ENCODE data around the gene HOXA11.

Gene HOXA11

DNA sequence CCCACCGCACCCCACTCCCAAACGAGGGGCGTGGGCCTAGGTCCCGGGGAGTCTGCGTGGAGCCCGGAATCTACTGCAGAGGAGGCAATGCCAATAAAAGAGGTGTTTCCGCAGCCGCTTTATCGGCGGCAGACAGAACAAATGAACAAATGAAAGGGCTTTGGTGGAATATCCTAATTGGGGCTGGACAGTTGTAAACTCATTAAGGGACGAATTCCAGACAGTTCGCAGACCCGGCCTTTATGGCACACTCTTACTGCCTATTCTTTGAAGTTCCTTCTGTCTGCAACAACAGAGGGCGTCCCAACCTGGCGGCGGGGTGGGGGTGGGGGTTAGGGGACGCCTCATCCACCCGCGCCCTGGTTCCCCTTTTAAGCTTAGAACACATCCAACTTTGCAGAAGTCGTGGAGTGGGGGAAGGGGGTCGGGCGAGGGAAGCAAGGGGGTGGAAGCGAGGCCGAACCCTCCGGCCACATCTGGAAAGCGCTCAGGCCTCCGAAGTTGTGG lies 23.8 kb downstream of the HOXA11 start:
- Histone ChIP-seq H4K20me1 (ENCODE audit: insufficient read depth, low read length) (no peaks in the 10 kb centered on the region), H3K27ac (ENCODE audit: low read depth, low read length, poor library complexity, severe bottlenecking) (no peak overlapping the region), H3K4me2 (ENCODE audit: low read length) (peak overlapping the region; percentile 88), H3K9me3 (ENCODE audit: low read length) (no peaks in the 10 kb centered on the region), H3K9ac (ENCODE audit: low read length) (peak overlapping the region; percentile 75; the same call in 1 of the 2 replicates), H3K27me3 (ENCODE audit: insufficient read depth, low read length) (no peaks in the 10 kb centered on the region; the same call in 1 of the 2 replicates), H3K9me2 (ENCODE audit: low read depth, low read length) (no peaks in the 10 kb centered on the region), H3K4me1 (ENCODE audit: insufficient read depth, low read length, severe bottlenecking) (peaks cover 13% of the 10 kb centered on the region), H2AFZ (ENCODE audit: low read length) (no peak overlapping the region), H3K79me2 (ENCODE audit: insufficient read depth, low read length) (no peaks in the 10 kb centered on the region), H3K4me3 (ENCODE audit: low read depth, low read length, poor library complexity, severe bottlenecking) (peak overlapping the region; percentile 70), H3F3A (ENCODE audit: insufficient read depth, low read length) (0 out of 2 replicates have a peak, but pooled peaks cover 8% of the 10 kb centered on the region), H3K36me3 (ENCODE audit: insufficient read depth, low read length) (no peaks in the 10 kb centered on the region)
- TF ChIP-seq, protein P1, sequence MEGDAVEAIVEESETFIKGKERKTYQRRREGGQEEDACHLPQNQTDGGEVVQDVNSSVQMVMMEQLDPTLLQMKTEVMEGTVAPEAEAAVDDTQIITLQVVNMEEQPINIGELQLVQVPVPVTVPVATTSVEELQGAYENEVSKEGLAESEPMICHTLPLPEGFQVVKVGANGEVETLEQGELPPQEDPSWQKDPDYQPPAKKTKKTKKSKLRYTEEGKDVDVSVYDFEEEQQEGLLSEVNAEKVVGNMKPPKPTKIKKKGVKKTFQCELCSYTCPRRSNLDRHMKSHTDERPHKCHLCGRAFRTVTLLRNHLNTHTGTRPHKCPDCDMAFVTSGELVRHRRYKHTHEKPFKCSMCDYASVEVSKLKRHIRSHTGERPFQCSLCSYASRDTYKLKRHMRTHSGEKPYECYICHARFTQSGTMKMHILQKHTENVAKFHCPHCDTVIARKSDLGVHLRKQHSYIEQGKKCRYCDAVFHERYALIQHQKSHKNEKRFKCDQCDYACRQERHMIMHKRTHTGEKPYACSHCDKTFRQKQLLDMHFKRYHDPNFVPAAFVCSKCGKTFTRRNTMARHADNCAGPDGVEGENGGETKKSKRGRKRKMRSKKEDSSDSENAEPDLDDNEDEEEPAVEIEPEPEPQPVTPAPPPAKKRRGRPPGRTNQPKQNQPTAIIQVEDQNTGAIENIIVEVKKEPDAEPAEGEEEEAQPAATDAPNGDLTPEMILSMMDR (IDR thresholded peaks at IDR 0.05; ENCODE audit: low read length), result peak; percentile 13; the same call in 1 of the 2 replicates
- no peak for TF ChIP-seq EZH2 (IDR thresholded peaks at IDR 0.05; ENCODE audit: borderline replicate concordance, low read length)

DNA sequence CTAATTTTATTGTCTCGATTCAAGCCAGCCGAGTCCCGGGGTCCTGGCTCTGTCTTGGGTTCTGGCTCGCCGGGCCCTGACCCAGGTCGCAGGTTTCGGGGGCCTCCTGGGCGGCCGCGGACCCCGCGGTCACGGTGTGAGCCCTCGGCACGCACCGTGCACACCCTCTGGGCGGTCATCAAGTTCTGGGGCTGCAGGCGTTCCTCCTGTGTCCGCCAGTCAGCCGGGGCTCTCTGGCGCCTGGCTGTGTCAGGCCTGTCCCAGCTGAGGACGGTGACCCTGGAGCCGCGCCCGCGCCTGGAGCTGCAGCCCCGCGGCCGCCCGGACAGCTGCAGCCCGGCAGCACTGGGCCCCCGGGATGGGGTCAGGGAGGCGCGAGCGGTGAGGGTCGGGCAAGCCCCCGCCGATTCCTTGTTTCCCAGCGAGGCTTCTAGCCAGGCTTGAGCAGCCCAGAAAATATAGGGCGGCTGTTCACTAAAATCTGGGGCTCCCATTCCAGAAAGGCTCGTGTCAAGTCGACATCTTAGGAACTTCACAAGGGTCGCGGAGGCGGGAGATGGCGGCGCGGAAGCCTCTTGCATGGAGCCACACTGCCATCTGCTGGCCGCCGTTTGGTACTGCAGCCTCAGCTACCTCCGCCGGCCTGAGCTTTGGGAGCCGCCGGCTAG lies 24.4 kb downstream of the HOXA11 start:
- H3K4me2 ChIP-seq (ENCODE audit: low read length), result peak overlapping the region; percentile 88
- H4K20me1 ChIP-seq (ENCODE audit: insufficient read depth, low read length), result no peaks in the 10 kb centered on the region
- H3K9me3 ChIP-seq (ENCODE audit: low read length), result no peaks in the 10 kb centered on the region
- no peaks in the 10 kb centered on the region for H3K36me3 ChIP-seq (ENCODE audit: insufficient read depth, low read length)
- no peaks in the 10 kb centered on the region for H3K9me2 ChIP-seq (ENCODE audit: low read depth, low read length)
- H3K79me2 ChIP-seq (ENCODE audit: insufficient read depth, low read length), result no peaks in the 10 kb centered on the region
- TF ChIP-seq, protein P1 (IDR thresholded peaks at IDR 0.05; ENCODE audit: low read length), result peak; percentile 99
- TF ChIP-seq EZH2 (IDR thresholded peaks at IDR 0.05; ENCODE audit: borderline replicate concordance, low read length), result no peak
- H3K27me3 ChIP-seq (ENCODE audit: insufficient read depth, low read length), result no peaks in the 10 kb centered on the region; the same call in 1 of the 2 replicates
- peaks cover 13% of the 10 kb centered on the region for H3K4me1 ChIP-seq (ENCODE audit: insufficient read depth, low read length, severe bottlenecking)
- H3K9ac ChIP-seq (ENCODE audit: low read length), result peak overlapping the region; percentile 75
- H3F3A ChIP-seq (ENCODE audit: insufficient read depth, low read length), result 0 out of 2 replicates have a peak, but pooled peaks cover 8% of the 10 kb centered on the region
- peak overlapping the region; percentile 70 for H3K4me3 ChIP-seq (ENCODE audit: low read depth, low read length, poor library complexity, severe bottlenecking)
- no peak overlapping the region for H3K27ac ChIP-seq (ENCODE audit: low read depth, low read length, poor library complexity, severe bottlenecking)
- H2AFZ ChIP-seq (ENCODE audit: low read length), result peak overlapping the region; percentile 68

DNA sequence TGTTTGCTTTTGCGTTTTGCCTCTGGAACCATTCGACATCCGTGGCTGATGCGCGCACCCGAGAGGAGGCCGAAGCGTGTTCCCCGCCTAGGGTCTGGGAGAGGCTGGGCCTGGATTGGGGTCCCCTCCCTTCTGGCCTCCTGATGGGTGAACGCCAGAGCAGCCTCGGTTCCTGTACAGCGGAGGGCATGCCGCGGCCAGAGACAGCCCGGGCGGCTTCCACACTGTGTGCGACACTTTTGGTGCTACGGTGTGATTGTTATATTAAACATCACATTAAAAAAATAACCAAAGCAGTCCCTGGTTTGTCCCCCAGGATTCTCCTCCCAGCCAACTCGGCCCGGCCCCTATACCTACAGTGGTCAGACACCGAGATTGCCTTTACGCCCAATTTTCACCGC lies 24.9 kb downstream of the HOXA11 start:
- Histone ChIP-seq H4K20me1 (ENCODE audit: insufficient read depth, low read length) (no peaks in the 10 kb centered on the region), H3K36me3 (ENCODE audit: insufficient read depth, low read length) (no peaks in the 10 kb centered on the region), H3F3A (ENCODE audit: insufficient read depth, low read length) (0 out of 2 replicates have a peak, but pooled peaks cover 8% of the 10 kb centered on the region), H2AFZ (ENCODE audit: low read length) (peak overlapping the region; percentile 68), H3K27ac (ENCODE audit: low read depth, low read length, poor library complexity, severe bottlenecking) (no peak overlapping the region), H3K4me2 (ENCODE audit: low read length) (peak overlapping the region; percentile 88), H3K4me1 (ENCODE audit: insufficient read depth, low read length, severe bottlenecking) (peaks cover 13% of the 10 kb centered on the region), H3K27me3 (ENCODE audit: insufficient read depth, low read length) (no peaks in the 10 kb centered on the region; the same call in 1 of the 2 replicates), H3K79me2 (ENCODE audit: insufficient read depth, low read length) (no peaks in the 10 kb centered on the region), H3K9me2 (ENCODE audit: low read depth, low read length) (no peaks in the 10 kb centered on the region), H3K9ac (ENCODE audit: low read length) (peak overlapping the region; percentile 75), H3K4me3 (ENCODE audit: low read depth, low read length, poor library complexity, severe bottlenecking) (peak overlapping the region; percentile 70), H3K9me3 (ENCODE audit: low read length) (no peaks in the 10 kb centered on the region)
- TF ChIP-seq, protein P1 (IDR thresholded peaks at IDR 0.05; ENCODE audit: low read length), result no peak
- TF ChIP-seq EZH2 (IDR thresholded peaks at IDR 0.05; ENCODE audit: borderline replicate concordance, low read length), result no peak

All from OCI-LY1 (cell line).